ENCODE data around the gene PTH1R.

DNA sequence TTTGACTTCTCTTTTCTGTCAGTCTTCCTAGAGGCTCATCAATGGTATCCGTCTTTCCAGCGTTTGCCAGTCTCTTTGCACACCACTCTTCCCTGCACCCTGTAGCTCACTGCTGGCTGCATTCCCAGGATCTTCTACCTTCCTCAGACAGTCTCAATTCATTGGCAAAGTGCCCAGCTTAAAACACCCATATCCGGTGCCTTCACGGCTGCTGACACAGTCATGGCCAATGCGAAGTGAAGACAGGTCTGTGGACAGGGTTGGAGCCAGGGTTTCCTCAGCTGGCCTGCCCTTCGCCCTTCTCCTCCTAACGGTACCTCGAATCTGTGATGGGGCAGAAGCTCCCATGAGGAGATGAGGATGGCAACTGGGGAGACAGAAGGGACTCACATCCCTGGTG lies 36.1 kb downstream of the PTH1R start:
- no peak for TF ChIP-seq TAF1 (IDR thresholded peaks at IDR 0.05; ENCODE audit: borderline replicate concordance, low read depth, low read length)
- TF ChIP-seq POLR2A (IDR thresholded peaks at IDR 0.05; ENCODE audit: low read depth, low read length): no peak
- TF ChIP-seq POLR2AphosphoS5 (IDR thresholded peaks at IDR 0.05; ENCODE audit: low read depth, low read length): no peak

All from GM12892 (cell line).